ENCODE measurements around the gene NTF3.

The NTF3 gene

GRCh38 chr12:5510251-5510805 lies 78.4 kb downstream of the NTF3 start:
- no peak overlapping the region for H3K4me3 ChIP-seq (ENCODE audit: low read depth in 1 of 2, low read length in 2 of 2)
- no peak overlapping the region for H2AFZ ChIP-seq (ENCODE audit: low read depth, low read length)
- no peaks in the 10 kb centered on the region for H3K36me3 ChIP-seq (ENCODE audit: insufficient read depth, low read length)
- H3K4me2 ChIP-seq (ENCODE audit: insufficient read depth, low read length): no peak overlapping the region
- no peaks in the 10 kb centered on the region for H3K79me2 ChIP-seq (ENCODE audit: insufficient read depth, low read length)
- no peak for TF ChIP-seq CTCF (IDR thresholded peaks at IDR 0.05; ENCODE audit: borderline replicate concordance, extremely low read depth, low read length, poor library complexity, severe bottlenecking)
- TF ChIP-seq EZH2 (IDR thresholded peaks at IDR 0.05; ENCODE audit: borderline replicate concordance, low read depth, low read length, severe bottlenecking): no peak
- H3K27ac ChIP-seq (ENCODE audit: low read length): no peak overlapping the region
- no peaks in the 10 kb centered on the region for H4K20me1 ChIP-seq (ENCODE audit: insufficient read depth, low read length)
- H3K9ac ChIP-seq (ENCODE audit: low read depth, low read length): no peak overlapping the region
- H3K4me1 ChIP-seq (ENCODE audit: insufficient read depth, low read length): no peaks in the 10 kb centered on the region
- DNase-seq: no peak
- ATAC-seq (ENCODE audit: insufficient read depth, low read depth): no peak
- H3K27me3 ChIP-seq (ENCODE audit: insufficient read depth, low read length, poor library complexity): peaks cover 34% of the 10 kb centered on the region
- H3K9me3 ChIP-seq (ENCODE audit: insufficient read depth, low read length, severe bottlenecking): no peaks in the 10 kb centered on the region

- Histone ChIP-seq H3K27me3 (ENCODE audit: insufficient read depth, low read length, poor library complexity) (peaks cover 39% of the 10 kb centered on the region), H3K79me2 (ENCODE audit: insufficient read depth, low read length) (no peaks in the 10 kb centered on the region), H2AFZ (ENCODE audit: low read depth, low read length) (no peak overlapping the region), H3K36me3 (ENCODE audit: insufficient read depth, low read length) (no peaks in the 10 kb centered on the region), H3K9me3 (ENCODE audit: insufficient read depth, low read length, severe bottlenecking) (no peaks in the 10 kb centered on the region), H3K27ac (ENCODE audit: low read length) (no peak overlapping the region), H3K4me3 (ENCODE audit: low read depth in 1 of 2, low read length in 2 of 2) (no peak overlapping the region), H3K9ac (ENCODE audit: low read depth, low read length) (no peak overlapping the region), H4K20me1 (ENCODE audit: insufficient read depth, low read length) (no peaks in the 10 kb centered on the region), H3K4me1 (ENCODE audit: insufficient read depth, low read length) (no peaks in the 10 kb centered on the region), H3K4me2 (ENCODE audit: insufficient read depth, low read length) (no peak overlapping the region)
- TF ChIP-seq EZH2 (IDR thresholded peaks at IDR 0.05; ENCODE audit: borderline replicate concordance, low read depth, low read length, severe bottlenecking) (no peak), CTCF (IDR thresholded peaks at IDR 0.05; ENCODE audit: borderline replicate concordance, extremely low read depth, low read length, poor library complexity, severe bottlenecking) (no peak)
- ATAC-seq (ENCODE audit: insufficient read depth, low read depth): no peak
- no peak for DNase-seq
Observed at GRCh38 chr12:5511256-5511643, 79.3 kb downstream of the NTF3 start.

- TF ChIP-seq EZH2 (IDR thresholded peaks at IDR 0.05; ENCODE audit: borderline replicate concordance, low read depth, low read length, severe bottlenecking): no peak
- peak; percentile 58 for TF ChIP-seq CTCF (IDR thresholded peaks at IDR 0.05; ENCODE audit: borderline replicate concordance, extremely low read depth, low read length, poor library complexity, severe bottlenecking)
- DNase-seq (peak; percentile 12), ATAC-seq (ENCODE audit: insufficient read depth, low read depth) (no peak)
Observed at GRCh38 chr12:5511644-5512600, 80.0 kb downstream of the NTF3 start.

More at GRCh38 chr12:5511644-5512600, 80.0 kb downstream of the NTF3 start:
- no peaks in the 10 kb centered on the region for H3K79me2 ChIP-seq (ENCODE audit: insufficient read depth, low read length)
- no peaks in the 10 kb centered on the region for H4K20me1 ChIP-seq (ENCODE audit: insufficient read depth, low read length)
- H3K27ac ChIP-seq (ENCODE audit: low read length): no peak overlapping the region
- H3K9me3 ChIP-seq (ENCODE audit: insufficient read depth, low read length, severe bottlenecking): no peaks in the 10 kb centered on the region
- peaks cover 39% of the 10 kb centered on the region for H3K27me3 ChIP-seq (ENCODE audit: insufficient read depth, low read length, poor library complexity)
- no peaks in the 10 kb centered on the region for H3K4me1 ChIP-seq (ENCODE audit: insufficient read depth, low read length)
- H3K4me2 ChIP-seq (ENCODE audit: insufficient read depth, low read length): no peak overlapping the region
- H3K4me3 ChIP-seq (ENCODE audit: low read depth in 1 of 2, low read length in 2 of 2): no peak overlapping the region
- no peaks in the 10 kb centered on the region for H3K36me3 ChIP-seq (ENCODE audit: insufficient read depth, low read length)
- H3K9ac ChIP-seq (ENCODE audit: low read depth, low read length): no peak overlapping the region
- no peak overlapping the region for H2AFZ ChIP-seq (ENCODE audit: low read depth, low read length)

Data from DND-41 (cell line).